ENCODE measurements around the gene ITGAL. TPM values are rescaled to one million over a fixed set of nuclear protein-coding genes. Genes with fewer than 3 reads are reported as not detected.

Gene ITGAL
- total RNA-seq: 10 to 100 TPM; 83.8 to 89.0 TPM

- H3K9me3 Mint-ChIP-seq: peaks cover 2% of the 10 kb centered on the region
- H3K4me1 Mint-ChIP-seq (ENCODE audit: low read depth): peaks cover 70% of the 10 kb centered on the region
- intact Hi-C loops (cut with micrococcal nuclease): loop anchor here (5.0 kb wide), 2 partner anchors 80 to 95 kb away; no protein-coding TSS in a partner anchor
- peak; percentile 95 for DNase-seq
- H3K4me3 Mint-ChIP-seq: peak within 1 kb of the TSS; percentile 92
- peaks cover 34% of the 10 kb centered on the region for H3K36me3 Mint-ChIP-seq (ENCODE audit: low read depth)
- H3K27me3 Mint-ChIP-seq (ENCODE audit: low read depth): no peaks in the 10 kb centered on the region
- CTCF ChIA-PET: interaction anchor here (0.6 to 7.0 kb wide), 11 partner anchors 14 to 129 kb away, joined by 3 to 51 read pairs (median 6); partner anchors contain the start of gene DCTPP1
- peak within 1 kb of the TSS; percentile 92 for H3K27ac Mint-ChIP-seq
These were observed at the start of gene ITGAL for GRCh38 chr16:30472328-30472942. Gene ITGAL (plus strand): TSS chr16:30472742. CDS start chr16:30472838, 96 bp downstream.

GRCh38 chr16:30428055-30428454, 44.5 kb upstream of the ITGAL start:
- H3K4me1 Mint-ChIP-seq (ENCODE audit: low read depth): peaks cover 27% of the 10 kb centered on the region
- H3K36me3 Mint-ChIP-seq (ENCODE audit: low read depth): peaks cover 36% of the 10 kb centered on the region
- no peak for DNase-seq
- no peaks in the 10 kb centered on the region for H3K9me3 Mint-ChIP-seq
- CTCF ChIA-PET: interaction anchor here (2.8 kb wide), 1 partner anchor 19 kb away, joined by 17 read pairs; the partner anchor contains the start of gene ZNF771
- H3K4me3 Mint-ChIP-seq: no peak overlapping the region
- intact Hi-C loops (cut with micrococcal nuclease): no loop called here
- H3K27me3 Mint-ChIP-seq (ENCODE audit: low read depth): no peaks in the 10 kb centered on the region
- peak overlapping the region; percentile 77 for H3K27ac Mint-ChIP-seq

GRCh38 chr16:30429418-30429677, 43.2 kb upstream of the ITGAL start:
- H3K4me3 Mint-ChIP-seq: no peak overlapping the region
- H3K9me3 Mint-ChIP-seq: no peaks in the 10 kb centered on the region
- H3K4me1 Mint-ChIP-seq (ENCODE audit: low read depth): peaks cover 34% of the 10 kb centered on the region
- intact Hi-C loops (cut with micrococcal nuclease): no loop called here
- H3K27me3 Mint-ChIP-seq (ENCODE audit: low read depth): no peaks in the 10 kb centered on the region
- CTCF ChIA-PET: interaction anchor here (0.6 to 3.4 kb wide), 48 partner anchors 9 to 525 kb away, joined by 3 to 31 read pairs (median 5); partner anchors contain the start of genes ITGAL, SEPTIN1, ZNF688 and ZNF689
- H3K36me3 Mint-ChIP-seq (ENCODE audit: low read depth): peaks cover 26% of the 10 kb centered on the region
- DNase-seq: no peak
- no peak overlapping the region for H3K27ac Mint-ChIP-seq

GRCh38 chr16:30429678-30430427, 42.7 kb upstream of the ITGAL start, which contains the start of gene DCTPP1:
Gene DCTPP1 (minus strand): TSS chr16:30430030. CDS start chr16:30429980, 50 bp downstream.
- intact Hi-C loops (cut with micrococcal nuclease): loop anchor here (1.0 to 2.0 kb wide), 15 partner anchors 15 to 264 kb away; partner anchors contain the start of genes FBRS, SEPHS2, ZNF689 and ZNF768
- CTCF ChIA-PET: interaction anchor here (0.6 to 3.4 kb wide), 51 partner anchors 10 to 524 kb away, joined by 3 to 31 read pairs (median 5); partner anchors contain the start of genes ITGAL, SEPTIN1, ZNF688 and ZNF689
- H3K4me1 Mint-ChIP-seq (ENCODE audit: low read depth): peaks cover 39% of the 10 kb centered on the region

GRCh38 chr16:30430428-30430970, 42.0 kb upstream of the ITGAL start:
- no peak for DNase-seq
- Mint-ChIP-seq H3K4me1 (ENCODE audit: low read depth) (peaks cover 42% of the 10 kb centered on the region), H3K4me3 (no peak overlapping the region), H3K36me3 (ENCODE audit: low read depth) (peaks cover 21% of the 10 kb centered on the region), H3K9me3 (no peaks in the 10 kb centered on the region), H3K27me3 (ENCODE audit: low read depth) (no peaks in the 10 kb centered on the region), H3K27ac (no peak overlapping the region)
- intact Hi-C loops (cut with micrococcal nuclease): loop anchor here (1.0 to 2.0 kb wide), 15 partner anchors 15 to 264 kb away; partner anchors contain the start of genes FBRS, SEPHS2, ZNF689 and ZNF768
- CTCF ChIA-PET: interaction anchor here (0.6 to 3.4 kb wide), 39 partner anchors 10 to 524 kb away, joined by 3 to 31 read pairs (median 5); partner anchors contain the start of genes ITGAL, ZNF688, ZNF689 and ZNF747

More at GRCh38 chr16:30429678-30430427, 42.7 kb upstream of the ITGAL start, which contains the start of gene DCTPP1:
- peak; percentile 98 for DNase-seq
- H3K36me3 Mint-ChIP-seq (ENCODE audit: low read depth): peaks cover 21% of the 10 kb centered on the region
- no peak within 1 kb of the TSS for H3K4me3 Mint-ChIP-seq
- no peak within 1 kb of the TSS for H3K27ac Mint-ChIP-seq
- H3K9me3 Mint-ChIP-seq: no peaks in the 10 kb centered on the region
- no peaks in the 10 kb centered on the region for H3K27me3 Mint-ChIP-seq (ENCODE audit: low read depth)

DNA sequence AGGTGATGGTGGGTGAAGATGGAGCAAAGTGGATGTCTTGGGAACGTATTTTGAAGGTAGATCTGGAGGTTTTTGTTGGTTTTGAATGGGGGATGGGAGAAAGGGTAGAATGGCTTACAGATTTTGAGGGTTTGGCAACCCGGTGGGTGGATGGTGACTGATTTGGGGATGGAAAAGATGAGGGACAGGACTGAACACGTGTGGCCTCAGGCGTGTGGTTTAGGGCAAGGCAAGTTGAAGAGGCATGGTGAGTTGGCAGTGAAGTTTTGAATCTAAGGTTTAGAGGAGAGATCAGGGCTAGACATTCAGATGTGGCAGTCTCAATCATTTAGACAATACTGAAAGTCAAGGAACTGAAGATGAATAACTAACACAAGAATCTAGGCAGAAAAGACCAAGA, 37.7 kb upstream of the ITGAL start:
- no peaks in the 10 kb centered on the region for H3K9me3 Mint-ChIP-seq
- no peaks in the 10 kb centered on the region for H3K36me3 Mint-ChIP-seq (ENCODE audit: low read depth)
- H3K27ac Mint-ChIP-seq: peak overlapping the region; percentile 20
- peak; percentile 71 for DNase-seq
- no peaks in the 10 kb centered on the region for H3K27me3 Mint-ChIP-seq (ENCODE audit: low read depth)
- CTCF ChIA-PET: interaction anchor here (0.6 to 1.0 kb wide), 2 partner anchors 14 to 27 kb away, joined by 3 to 5 read pairs; no protein-coding TSS in a partner anchor
- intact Hi-C loops (cut with micrococcal nuclease): no loop called here
- no peak overlapping the region for H3K4me3 Mint-ChIP-seq
- H3K4me1 Mint-ChIP-seq (ENCODE audit: low read depth): peaks cover 22% of the 10 kb centered on the region

DNA sequence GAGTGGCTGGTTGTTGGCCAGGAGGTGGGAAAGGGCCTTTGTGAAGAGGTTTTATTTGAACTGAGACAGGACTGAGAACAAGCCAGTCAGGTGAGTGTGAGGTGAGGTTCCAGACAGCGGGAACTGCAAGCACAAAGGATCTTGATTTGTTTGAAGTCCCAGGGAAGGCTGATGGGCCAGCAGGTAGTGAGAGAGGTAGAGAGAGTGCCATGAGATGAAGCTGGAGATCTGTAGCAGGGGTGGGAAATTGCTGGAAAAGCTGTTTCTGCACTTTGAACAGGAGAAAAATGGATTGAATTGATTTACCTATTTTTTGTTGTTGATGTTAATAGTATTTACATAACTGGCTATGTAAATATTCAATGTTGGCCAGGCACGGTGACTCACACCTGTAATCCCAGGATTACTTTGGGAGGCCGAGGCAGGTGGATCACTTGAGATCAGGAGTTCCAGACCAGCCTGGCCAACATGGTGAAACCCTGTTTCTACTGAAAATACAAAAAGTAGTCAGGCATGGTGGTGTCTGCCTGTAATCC, 35.0 kb upstream of the ITGAL start:
- Mint-ChIP-seq H3K27ac (no peak overlapping the region), H3K4me3 (no peak overlapping the region)

DNA sequence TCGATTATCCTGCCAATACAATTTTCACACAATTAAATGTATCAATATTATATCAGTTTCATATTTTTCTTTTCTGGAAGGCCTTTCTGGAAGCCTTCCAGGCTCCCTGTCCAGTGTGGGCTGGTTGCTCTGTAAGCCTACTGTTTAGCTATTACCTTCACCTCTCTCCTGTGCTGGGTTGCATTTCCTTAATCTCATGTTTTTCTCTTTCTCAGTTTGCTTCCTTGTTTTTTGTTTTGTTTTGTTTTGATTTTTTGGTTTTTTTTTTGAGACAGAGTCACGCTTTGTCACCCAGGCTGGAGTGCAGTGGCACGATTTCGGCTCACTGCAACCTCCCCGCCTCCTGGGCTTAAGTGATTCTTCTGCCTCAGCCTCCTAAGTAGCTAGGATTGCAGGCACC, 33.7 kb upstream of the ITGAL start:
- CTCF ChIA-PET: interaction anchor here (0.6 to 1.8 kb wide), 4 partner anchors 11 to 176 kb away, joined by 3 to 11 read pairs (median 6); no protein-coding TSS in a partner anchor
- H3K4me3 Mint-ChIP-seq: no peak overlapping the region
- peaks cover 14% of the 10 kb centered on the region for H3K36me3 Mint-ChIP-seq (ENCODE audit: low read depth)

More for the DNA sequence above, 35.0 kb upstream of the ITGAL start:
- CTCF ChIA-PET: interaction anchor here (0.6 to 1.5 kb wide), 2 partner anchors 12 to 26 kb away, joined by 3 to 11 read pairs; no protein-coding TSS in a partner anchor
- intact Hi-C loops (cut with micrococcal nuclease): no loop called here
- Mint-ChIP-seq H3K36me3 (ENCODE audit: low read depth) (peaks cover 3% of the 10 kb centered on the region), H3K27me3 (ENCODE audit: low read depth) (no peaks in the 10 kb centered on the region), H3K4me1 (ENCODE audit: low read depth) (peaks cover 24% of the 10 kb centered on the region), H3K9me3 (no peaks in the 10 kb centered on the region)
- no peak for DNase-seq

GRCh38 chr16:30439720-30440348, 32.7 kb upstream of the ITGAL start:
- intact Hi-C loops (cut with micrococcal nuclease): no loop called here
- H3K27me3 Mint-ChIP-seq (ENCODE audit: low read depth): no peaks in the 10 kb centered on the region
- H3K4me3 Mint-ChIP-seq: no peak overlapping the region
- no peak for DNase-seq
- H3K9me3 Mint-ChIP-seq: peaks cover 7% of the 10 kb centered on the region
- H3K27ac Mint-ChIP-seq: no peak overlapping the region
- H3K4me1 Mint-ChIP-seq (ENCODE audit: low read depth): peaks cover 30% of the 10 kb centered on the region
- peaks cover 23% of the 10 kb centered on the region for H3K36me3 Mint-ChIP-seq (ENCODE audit: low read depth)
- CTCF ChIA-PET: interaction anchor here (0.8 to 1.8 kb wide), 2 partner anchors 9 to 175 kb away, joined by 3 to 6 read pairs; no protein-coding TSS in a partner anchor

More for the DNA sequence above, 33.7 kb upstream of the ITGAL start:
- intact Hi-C loops (cut with micrococcal nuclease): no loop called here
- H3K4me1 Mint-ChIP-seq (ENCODE audit: low read depth): peaks cover 30% of the 10 kb centered on the region
- peaks cover 4% of the 10 kb centered on the region for H3K9me3 Mint-ChIP-seq
- no peak for DNase-seq
- no peak overlapping the region for H3K27ac Mint-ChIP-seq
- H3K27me3 Mint-ChIP-seq (ENCODE audit: low read depth): no peaks in the 10 kb centered on the region

GRCh38 chr16:30443631-30444030, 28.9 kb upstream of the ITGAL start:
- H3K4me3 Mint-ChIP-seq: peak overlapping the region; percentile 42
- CTCF ChIA-PET: interaction anchor here (1.8 to 4.4 kb wide), 2 partner anchors 13 to 185 kb away, joined by 4 to 23 read pairs; partner anchors contain the start of gene DCTPP1
- H3K4me1 Mint-ChIP-seq (ENCODE audit: low read depth): peaks cover 32% of the 10 kb centered on the region
- no peak for DNase-seq
- peaks cover 12% of the 10 kb centered on the region for H3K9me3 Mint-ChIP-seq
- intact Hi-C loops (cut with micrococcal nuclease): no loop called here
- H3K36me3 Mint-ChIP-seq (ENCODE audit: low read depth): peaks cover 31% of the 10 kb centered on the region
- H3K27ac Mint-ChIP-seq: no peak overlapping the region
- no peaks in the 10 kb centered on the region for H3K27me3 Mint-ChIP-seq (ENCODE audit: low read depth)
